HS-27A (cell line): ENCODE results near the gene UBD.

Experiments used
- DNase-seq: peaks from one replicate; pipeline ENCODE4 v3.0.0-alpha.2; 2012; ENCODE audit warnings: low read depth, missing footprints

Gene UBD

GRCh38 chr6:29561091-29561490, 1.6 kb upstream of the UBD start:
- DNase-seq = no peak

- DNase-seq = no peak
These were observed 973 bp downstream of the UBD start for GRCh38 chr6:29558439-29559079.

- DNase-seq = no peak
These were observed 2.2 kb downstream of the UBD start for GRCh38 chr6:29557320-29557719.

- no peak for DNase-seq
These were observed 4.8 kb downstream of the UBD start for GRCh38 chr6:29554764-29555163.

GRCh38 chr6:29553268-29554057, 6.1 kb downstream of the UBD start:
- DNase-seq = no peak

- no peak for DNase-seq
These were observed 7.0 kb downstream of the UBD start for GRCh38 chr6:29552512-29553051.

GRCh38 chr6:29547573-29547972, 12.0 kb downstream of the UBD start:
- DNase-seq = no peak

GRCh38 chr6:29537714-29538403, 21.7 kb downstream of the UBD start:
- no peak for DNase-seq

- no peak for DNase-seq
These were observed 27.1 kb downstream of the UBD start for GRCh38 chr6:29532320-29532951.

GRCh38 chr6:29531668-29532067, 27.9 kb downstream of the UBD start:
- DNase-seq = no peak

- no peak for DNase-seq
These were observed 28.7 kb downstream of the UBD start for GRCh38 chr6:29530671-29531310.

- DNase-seq = no peak
These were observed 29.6 kb downstream of the UBD start for GRCh38 chr6:29529956-29530355.

GRCh38 chr6:29528988-29529560, 30.5 kb downstream of the UBD start:
- DNase-seq = no peak

- DNase-seq = no peak
These were observed 31.1 kb downstream of the UBD start for GRCh38 chr6:29528300-29528931.

GRCh38 chr6:29527564-29527963, 32.0 kb downstream of the UBD start:
- DNase-seq = no peak

- no peak for DNase-seq
These were observed 32.4 kb downstream of the UBD start for GRCh38 chr6:29527126-29527525.

GRCh38 chr6:29525311-29525639, 34.3 kb downstream of the UBD start:
- DNase-seq = no peak

GRCh38 chr6:29524444-29525310, 34.9 kb downstream of the UBD start:
- no peak for DNase-seq

- no peak for DNase-seq
These were observed 35.5 kb downstream of the UBD start for GRCh38 chr6:29524044-29524443.

GRCh38 chr6:29522227-29522626, 37.3 kb downstream of the UBD start:
- DNase-seq = no peak
